Measurements from ENCODE around the gene MCOLN1. TPM values are rescaled to one million over a fixed set of nuclear protein-coding genes. Genes with fewer than 3 reads are reported as not detected.
"Not testable (repeated sequence)": the region's sequence is repeated elsewhere in the genome, so short reads cannot be mapped to it uniquely, and the experiment has no call there.

Gene MCOLN1
- total RNA-seq, 1 experiment from 2014 or later, result 3.9 TPM

- DNase-seq (ENCODE audit: extremely low read depth, low read depth), result no peak
These were observed 40.4 kb downstream of the MCOLN1 start for GRCh38 chr19:7562646-7563393.

GRCh38 chr19:7564866-7565265 is 42.4 kb downstream of the MCOLN1 start:
- no peak for DNase-seq (ENCODE audit: extremely low read depth, low read depth)

- no peak for DNase-seq (ENCODE audit: extremely low read depth, low read depth)
These were observed 42.9 kb downstream of the MCOLN1 start for GRCh38 chr19:7565332-7565731.

- DNase-seq (ENCODE audit: extremely low read depth, low read depth), result no peak
These were observed 48.3 kb downstream of the MCOLN1 start for GRCh38 chr19:7570761-7571160.

- peak; percentile 27 for DNase-seq (ENCODE audit: extremely low read depth, low read depth)
These were observed 53.1 kb downstream of the MCOLN1 start for GRCh38 chr19:7575434-7576040.

- not testable (repeated sequence) for DNase-seq (ENCODE audit: extremely low read depth, low read depth)
These were observed 55.0 kb downstream of the MCOLN1 start for GRCh38 chr19:7577422-7577821.

- no peak for DNase-seq (ENCODE audit: extremely low read depth, low read depth)
These were observed 55.7 kb downstream of the MCOLN1 start for GRCh38 chr19:7578127-7578526.

GRCh38 chr19:7579182-7579581 is 56.8 kb downstream of the MCOLN1 start:
- DNase-seq (ENCODE audit: extremely low read depth, low read depth), result no peak

GRCh38 chr19:7582446-7582845 is 60.0 kb downstream of the MCOLN1 start:
- DNase-seq (ENCODE audit: extremely low read depth, low read depth), result no peak

Small RNA genes lying within 50 kb of the gene (small RNA-seq; reads per million reads assigned to genes)
- 0 reads per million in 2 experiments for gene AC008878.2

Other genes starting within 250 kb of the MCOLN1 start
- gene INSR, start 228.2 kb upstream of the MCOLN1 start, total RNA-seq (2014; rRNA removed; shearing (Covaris generic)), result 3.6 and 3.8 TPM in 2 replicates
- gene ARHGEF18, start 173.7 kb upstream of the MCOLN1 start, total RNA-seq (2014; rRNA removed; shearing (Covaris generic)), result 11.5 TPM in 2 replicates
- 1.5 and 2.1 TPM in 2 replicates for gene PEX11G, start 33.6 kb upstream of the MCOLN1 start, total RNA-seq (2014; rRNA removed; shearing (Covaris generic))
- gene ZNF358, start 6.5 kb upstream of the MCOLN1 start, total RNA-seq (2014; rRNA removed; shearing (Covaris generic)), result 5.9 and 7.6 TPM in 2 replicates
- gene PNPLA6, start 13.1 kb downstream of the MCOLN1 start, total RNA-seq (2014; rRNA removed; shearing (Covaris generic)), result 40.8 and 45.5 TPM in 2 replicates
- 0.35 and 0.89 TPM in 2 replicates for gene CAMSAP3, start 73.2 kb downstream of the MCOLN1 start, total RNA-seq (2014; rRNA removed; shearing (Covaris generic))
- 34.8 and 36.0 TPM in 2 replicates for gene XAB2, start 106.9 kb downstream of the MCOLN1 start, total RNA-seq (2014; rRNA removed; shearing (Covaris generic))
- gene PET100, start 107.2 kb downstream of the MCOLN1 start, total RNA-seq (2014; rRNA removed; shearing (Covaris generic)), result 20.4 and 20.6 TPM in 2 replicates
- not detected in 2 replicates for gene PCP2, start 111.1 kb downstream of the MCOLN1 start, total RNA-seq (2014; rRNA removed; shearing (Covaris generic))
- gene STXBP2, start 114.5 kb downstream of the MCOLN1 start, total RNA-seq (2014; rRNA removed; shearing (Covaris generic)), result 18.9 and 19.4 TPM in 2 replicates
- gene RETN, start 146.4 kb downstream of the MCOLN1 start, total RNA-seq (2014; rRNA removed; shearing (Covaris generic)), result not detected in 2 replicates
- gene MCEMP1, start 154.5 kb downstream of the MCOLN1 start, total RNA-seq (2014; rRNA removed; shearing (Covaris generic)), result not detected in 2 replicates
- gene TRAPPC5, start 158.2 kb downstream of the MCOLN1 start, total RNA-seq (2014; rRNA removed; shearing (Covaris generic)), result 40.2 and 73.1 TPM in 2 replicates
- not detected in 2 replicates for gene FCER2, start 179.5 kb downstream of the MCOLN1 start, total RNA-seq (2014; rRNA removed; shearing (Covaris generic))
- gene CLEC4G, start 209.5 kb downstream of the MCOLN1 start, total RNA-seq (2014; rRNA removed; shearing (Covaris generic)), result not detected in 2 replicates
- gene CD209, start 224.9 kb downstream of the MCOLN1 start, total RNA-seq (2014; rRNA removed; shearing (Covaris generic)), result not detected in 2 replicates
- gene CLEC4M, start 240.6 kb downstream of the MCOLN1 start, total RNA-seq (2014; rRNA removed; shearing (Covaris generic)), result 0.05 TPM in 1 of 2 replicates, not detected in the other

Measured in NCI-H460 (cell line).